ENCODE measurements around the gene GSTM1.
"Not testable (repeated sequence)": the region's sequence is repeated elsewhere in the genome, so short reads cannot be mapped to it uniquely, and the experiment has no call there.

GSTM1 gene

GRCh38 chr1:109697066-109697465 lies 9.4 kb downstream of the GSTM1 start:
- H3K4me3 ChIP-seq (ENCODE audit: low read depth, low read length): no peak overlapping the region
- no peak for DNase-seq (ENCODE audit: low read depth, low spot score)
- POLR2A ChIA-PET: no interaction called here
- CTCF ChIA-PET: no interaction called here
- TF ChIP-seq CTCF (IDR thresholded peaks at IDR 0.05; ENCODE audit: insufficient read depth, low read length, missing control alignments): no peak

- CTCF ChIA-PET; POLR2A ChIA-PET; H3K4me3 ChIP-seq (ENCODE audit: low read depth, low read length); DNase-seq (ENCODE audit: low read depth, low spot score): not testable (repeated sequence)
Observed at GRCh38 chr1:109697861-109698260, 10.2 kb downstream of the GSTM1 start.

- CTCF ChIA-PET; H3K4me3 ChIP-seq (ENCODE audit: low read depth, low read length); DNase-seq (ENCODE audit: low read depth, low spot score); POLR2A ChIA-PET: not testable (repeated sequence)
Observed at GRCh38 chr1:109702940-109703339, 15.3 kb downstream of the GSTM1 start.

- no peak for DNase-seq (ENCODE audit: low read depth, low spot score)
- POLR2A ChIA-PET: no interaction called here
- no peak overlapping the region for H3K4me3 ChIP-seq (ENCODE audit: low read depth, low read length)
- CTCF ChIA-PET: no interaction called here
- TF ChIP-seq CTCF (IDR thresholded peaks at IDR 0.05; ENCODE audit: insufficient read depth, low read length, missing control alignments): no peak
Observed at GRCh38 chr1:109704173-109704572, 16.6 kb downstream of the GSTM1 start.

GRCh38 chr1:109705411-109705810 lies 17.8 kb downstream of the GSTM1 start:
- no peak for DNase-seq (ENCODE audit: low read depth, low spot score)
- ChIA-PET CTCF (interaction anchor here (0.7 kb wide), 2 partner anchors 8 to 65 kb away, joined by 3 to 4 read pairs; no protein-coding TSS in a partner anchor), POLR2A (no interaction called here)
- no peak overlapping the region for H3K4me3 ChIP-seq (ENCODE audit: low read depth, low read length)
- no peak for TF ChIP-seq CTCF (IDR thresholded peaks at IDR 0.05; ENCODE audit: insufficient read depth, low read length, missing control alignments)

- H3K4me3 ChIP-seq (ENCODE audit: low read depth, low read length); CTCF ChIA-PET; POLR2A ChIA-PET; DNase-seq (ENCODE audit: low read depth, low spot score): not testable (repeated sequence)
Observed at GRCh38 chr1:109708949-109709348, 21.3 kb downstream of the GSTM1 start.

- H3K4me3 ChIP-seq (ENCODE audit: low read depth, low read length); POLR2A ChIA-PET; CTCF ChIA-PET; DNase-seq (ENCODE audit: low read depth, low spot score): not testable (repeated sequence)
Observed at GRCh38 chr1:109709822-109710221, 22.2 kb downstream of the GSTM1 start.

- CTCF ChIA-PET; DNase-seq (ENCODE audit: low read depth, low spot score): not testable (repeated sequence)
- peak within 1 kb of the TSS; percentile 36 for H3K4me3 ChIP-seq (ENCODE audit: low read depth, low read length)
- POLR2A ChIA-PET: interaction anchor here (1.0 kb wide), 1 partner anchor 50 kb away, joined by 4 read pairs; no protein-coding TSS in a partner anchor
Observed at GRCh38 chr1:109711593-109712320, 24.1 kb downstream of the GSTM1 start, which contains the start of gene GSTM5. Gene GSTM5, plus strand, starts transcription at chr1:109712251. Its CDS starts 62 bp downstream, at chr1:109712313.

GRCh38 chr1:109712321-109712864 lies 24.8 kb downstream of the GSTM1 start:
- peak overlapping the region; percentile 36 for H3K4me3 ChIP-seq (ENCODE audit: low read depth, low read length)
- ChIA-PET POLR2A (interaction anchor here (1.0 kb wide), 1 partner anchor 50 kb away, joined by 4 read pairs; no protein-coding TSS in a partner anchor), CTCF (no interaction called here)
- TF ChIP-seq CTCF (IDR thresholded peaks at IDR 0.05; ENCODE audit: insufficient read depth, low read length, missing control alignments): no peak
- DNase-seq (ENCODE audit: low read depth, low spot score): no peak
